Measurements from ENCODE around the gene SGSM1. TPM values are rescaled to one million over a fixed set of nuclear protein-coding genes. Genes with fewer than 3 reads are reported as not detected.

SGSM1 gene
- 8.0 TPM for total RNA-seq
- long read RNA-seq, full-length matches to known transcripts: 1 of 11 reads
- long read RNA-seq, partial matches to known transcripts: 3 of 11 reads
- long read RNA-seq, other reads (novel, unspliced or antisense): 7 of 11 reads

GRCh38 chr22:24805790-24806662, at the start of gene SGSM1:
Gene SGSM1, plus strand, starts transcription at chr22:24806211. Its CDS starts 115 bp downstream, at chr22:24806326.
- peak; percentile 83 for DNase-seq (ENCODE audit: low spot score)
- intact Hi-C loops (cut with DNase I): no loop called here

GRCh38 chr22:24758164-24758799, 47.7 kb upstream of the SGSM1 start:
- intact Hi-C loops (cut with DNase I): loop anchor here (10.0 kb wide), 1 partner anchor 93 kb away; no protein-coding TSS in a partner anchor

GRCh38 chr22:24759765-24760164, 46.2 kb upstream of the SGSM1 start:
- intact Hi-C loops (cut with DNase I): loop anchor here (10.0 kb wide), 1 partner anchor 95 kb away; no protein-coding TSS in a partner anchor
- no peak for DNase-seq (ENCODE audit: low spot score)

More at GRCh38 chr22:24758164-24758799, 47.7 kb upstream of the SGSM1 start:
- DNase-seq (ENCODE audit: low spot score): no peak

GRCh38 chr22:24760708-24761306, 45.2 kb upstream of the SGSM1 start:
- intact Hi-C loops (cut with DNase I): no loop called here
- no peak for DNase-seq (ENCODE audit: low spot score)

- no peak for DNase-seq (ENCODE audit: low spot score)
- intact Hi-C loops (cut with DNase I): no loop called here
These were observed 43.9 kb upstream of the SGSM1 start for GRCh38 chr22:24761888-24762675.

GRCh38 chr22:24763872-24764485, 42.0 kb upstream of the SGSM1 start:
- intact Hi-C loops (cut with DNase I): no loop called here
- no peak for DNase-seq (ENCODE audit: low spot score)

- DNase-seq (ENCODE audit: low spot score): no peak
- intact Hi-C loops (cut with DNase I): no loop called here
These were observed 40.8 kb upstream of the SGSM1 start for GRCh38 chr22:24765166-24765565.

- intact Hi-C loops (cut with DNase I): no loop called here
- DNase-seq (ENCODE audit: low spot score): no peak
These were observed 37.3 kb upstream of the SGSM1 start for GRCh38 chr22:24768537-24769374.

GRCh38 chr22:24772493-24773220, 33.4 kb upstream of the SGSM1 start:
- DNase-seq (ENCODE audit: low spot score): no peak
- intact Hi-C loops (cut with DNase I): loop anchor here (5.0 kb wide), 1 partner anchor 75 kb away; no protein-coding TSS in a partner anchor

- no peak for DNase-seq (ENCODE audit: low spot score)
- intact Hi-C loops (cut with DNase I): no loop called here
These were observed 30.1 kb upstream of the SGSM1 start for GRCh38 chr22:24775769-24776492.

GRCh38 chr22:24776525-24776924, 29.5 kb upstream of the SGSM1 start:
- no peak for DNase-seq (ENCODE audit: low spot score)
- intact Hi-C loops (cut with DNase I): no loop called here

GRCh38 chr22:24789516-24789915, 16.5 kb upstream of the SGSM1 start:
- DNase-seq (ENCODE audit: low spot score): no peak
- intact Hi-C loops (cut with DNase I): no loop called here

- intact Hi-C loops (cut with DNase I): no loop called here
- no peak for DNase-seq (ENCODE audit: low spot score)
These were observed 14.6 kb upstream of the SGSM1 start for GRCh38 chr22:24791362-24791761.

GRCh38 chr22:24796056-24796455, 10.0 kb upstream of the SGSM1 start:
- DNase-seq (ENCODE audit: low spot score): no peak
- intact Hi-C loops (cut with DNase I): no loop called here

- no peak for DNase-seq (ENCODE audit: low spot score)
- intact Hi-C loops (cut with DNase I): no loop called here
These were observed 9.2 kb upstream of the SGSM1 start for GRCh38 chr22:24796860-24797259.

GRCh38 chr22:24801901-24802465, 4.0 kb upstream of the SGSM1 start:
- intact Hi-C loops (cut with DNase I): no loop called here
- DNase-seq (ENCODE audit: low spot score): no peak

Data from cardiac septum (tissue), 1 donor.